Measurements from ENCODE around the gene SALL1. TPM values are rescaled to one million over a fixed set of nuclear protein-coding genes. Genes with fewer than 3 reads are reported as not detected.

The SALL1 gene
- total and polyA plus RNA-seq, 2 of the 13 experiments (the other 11 are each of a cell fraction or from before 2014, with no cell fraction given): 6.6 to 12.3 TPM

DNA sequence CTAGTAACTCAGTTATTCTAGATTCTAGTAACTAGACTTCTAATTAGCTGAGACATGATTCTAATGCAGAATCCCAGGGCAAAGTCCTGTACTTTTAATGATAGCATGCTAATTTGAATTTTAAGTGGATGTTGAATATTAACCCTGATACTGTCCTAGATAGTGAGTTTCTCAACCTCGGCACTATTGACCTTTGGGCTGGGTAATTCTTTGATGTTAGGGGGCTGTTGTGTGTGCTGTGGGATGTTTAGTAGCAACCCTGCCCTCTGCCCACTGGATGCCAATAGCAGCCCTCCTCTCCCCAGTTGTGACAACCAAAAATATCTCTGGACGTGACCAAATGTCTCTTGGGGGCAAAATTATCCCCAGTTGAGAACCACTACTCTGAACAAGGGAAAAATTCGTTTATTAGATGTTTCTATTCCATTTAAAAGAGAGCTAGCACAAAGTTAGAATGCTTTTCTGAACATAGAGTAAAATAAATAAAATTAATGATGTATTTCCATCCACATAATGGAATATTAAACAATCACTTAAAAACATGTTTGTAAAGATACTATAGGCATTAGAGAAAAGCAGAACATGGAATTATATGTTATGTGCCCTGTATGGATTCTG, 30.2 kb downstream of the SALL1 start:
- Histone ChIP-seq H3K9ac (ENCODE audit: insufficient read depth, low read depth, low read length) (peak overlapping the region; percentile 69; the same call in 1 of the 2 replicates), H2AFZ (ENCODE audit: low read length) (no peak overlapping the region), H3K27me3 (ENCODE audit: control insufficient read depth in 1 of 2, insufficient read depth in 2 of 2, low read length in 2 of 2) (no peaks in the 10 kb centered on the region), H3K9me3 (ENCODE audit: low read length) (no peaks in the 10 kb centered on the region), H3K36me3 (replicated peaks in 1 of 2; ENCODE audit: control insufficient read depth in 1 of 2, insufficient read depth in 2 of 2, low read length in 2 of 2) (no peaks in the 10 kb centered on the region), H3K4me1 (ENCODE audit: insufficient read depth, low read length) (peaks cover 87% of the 10 kb centered on the region), H4K20me1 (ENCODE audit: insufficient read depth, low read length) (no peaks in the 10 kb centered on the region), H3K27ac (ENCODE audit: extremely low read length, insufficient read depth, low read length) (peak overlapping the region; percentile 94), H3K4me2 (ENCODE audit: low read depth, low read length) (peak overlapping the region; percentile 80), H3K4me3 (replicated peaks in 1 of 3; ENCODE audit: insufficient read depth in 1 of 3, low read depth in 2 of 3, low read length in 3 of 3) (peak overlapping the region; percentile 49 to 57 (median 52); a peak in 5 of 6 replicates), H3K79me2 (ENCODE audit: insufficient read depth, low read length) (no peaks in the 10 kb centered on the region)
- CTCF ChIA-PET (ENCODE audit: low intra/inter-chr PET ratio, low total read pairs): no interaction called here
- WGBS (ENCODE audit: low lambda C conversion rate): 1% methylated on average over 3 of the region's 3 CpGs
- in situ Hi-C loops (cut with HindIII; ENCODE audit: extremely low pct_ligation_motif_present, low pct_unique_long_range_greater_than_20kb) (no loop called here), intact Hi-C loops (cut with micrococcal nuclease; ENCODE audit: unreplicated experiment) (loop anchor here (2.0 kb wide), 2 partner anchors 30 to 62 kb away; partner anchors contain the start of gene SALL1)
- FAIRE-seq: peak; percentile 92
- POLR2A ChIA-PET: interaction anchor here (0.6 to 2.0 kb wide), 10 partner anchors 10 to 115 kb away, joined by 3 to 16 read pairs (median 4); no protein-coding TSS in a partner anchor
- peak; percentile 95 for ATAC-seq
- DNase-seq (ENCODE audit: low spot score): peak; percentile 98
- no TSS peak for BruUV-seq (replicated peaks)
- TF ChIP-seq MLLT10 (CRISPR knock-in tag; IDR thresholded peaks at IDR 0.05): no peak
- no peak for TF ChIP-seq CREB1 (IDR thresholded peaks at IDR 0.05)
- peak; percentile 58 for TF ChIP-seq CREB1 (CRISPR knock-in tag; IDR thresholded peaks at IDR 0.05)
- peak; percentile 96 for TF ChIP-seq FOXJ3 (CRISPR knock-in tag; IDR thresholded peaks at IDR 0.05; ENCODE audit: borderline replicate concordance)
- TF ChIP-seq, protein P1, sequence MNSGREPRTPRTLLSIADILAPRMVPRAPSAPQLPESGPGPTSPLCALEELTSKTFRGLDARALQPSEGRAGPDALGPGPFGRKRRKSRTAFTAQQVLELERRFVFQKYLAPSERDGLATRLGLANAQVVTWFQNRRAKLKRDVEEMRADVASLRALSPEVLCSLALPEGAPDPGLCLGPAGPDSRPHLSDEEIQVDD (CRISPR knock-in tag; IDR thresholded peaks at IDR 0.05; ENCODE audit: borderline replicate concordance): no peak
- peak; percentile 79 for TF ChIP-seq RXRB (CRISPR knock-in tag; IDR thresholded peaks at IDR 0.05; ENCODE audit: borderline replicate concordance)
- peak; percentile 90 for TF ChIP-seq NCOA2 (CRISPR knock-in tag; IDR thresholded peaks at IDR 0.05)
- TF ChIP-seq SATB2 (CRISPR knock-in tag; IDR thresholded peaks at IDR 0.05): 0 out of 2 replicates have a peak, but pooled peaks have one; percentile 60
- TF ChIP-seq, protein P2, sequence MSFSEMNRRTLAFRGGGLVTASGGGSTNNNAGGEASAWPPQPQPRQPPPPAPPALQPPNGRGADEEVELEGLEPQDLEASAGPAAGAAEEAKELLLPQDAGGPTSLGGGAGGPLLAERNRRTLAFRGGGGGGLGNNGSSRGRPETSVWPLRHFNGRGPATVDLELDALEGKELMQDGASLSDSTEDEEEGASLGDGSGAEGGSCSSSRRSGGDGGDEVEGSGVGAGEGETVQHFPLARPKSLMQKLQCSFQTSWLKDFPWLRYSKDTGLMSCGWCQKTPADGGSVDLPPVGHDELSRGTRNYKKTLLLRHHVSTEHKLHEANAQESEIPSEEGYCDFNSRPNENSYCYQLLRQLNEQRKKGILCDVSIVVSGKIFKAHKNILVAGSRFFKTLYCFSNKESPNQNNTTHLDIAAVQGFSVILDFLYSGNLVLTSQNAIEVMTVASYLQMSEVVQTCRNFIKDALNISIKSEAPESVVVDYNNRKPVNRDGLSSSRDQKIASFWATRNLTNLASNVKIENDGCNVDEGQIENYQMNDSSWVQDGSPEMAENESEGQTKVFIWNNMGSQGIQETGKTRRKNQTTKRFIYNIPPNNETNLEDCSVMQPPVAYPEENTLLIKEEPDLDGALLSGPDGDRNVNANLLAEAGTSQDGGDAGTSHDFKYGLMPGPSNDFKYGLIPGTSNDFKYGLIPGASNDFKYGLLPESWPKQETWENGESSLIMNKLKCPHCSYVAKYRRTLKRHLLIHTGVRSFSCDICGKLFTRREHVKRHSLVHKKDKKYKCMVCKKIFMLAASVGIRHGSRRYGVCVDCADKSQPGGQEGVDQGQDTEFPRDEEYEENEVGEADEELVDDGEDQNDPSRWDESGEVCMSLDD (CRISPR knock-in tag; IDR thresholded peaks at IDR 0.05; ENCODE audit: borderline replicate concordance): peak; percentile 69; the same call in 1 of the 2 replicates
- peak; percentile 41; the same call in 1 of the 2 replicates for TF ChIP-seq ARNT2 (CRISPR knock-in tag; IDR thresholded peaks at IDR 0.05; ENCODE audit: low read depth)
- TF ChIP-seq, protein P3, sequence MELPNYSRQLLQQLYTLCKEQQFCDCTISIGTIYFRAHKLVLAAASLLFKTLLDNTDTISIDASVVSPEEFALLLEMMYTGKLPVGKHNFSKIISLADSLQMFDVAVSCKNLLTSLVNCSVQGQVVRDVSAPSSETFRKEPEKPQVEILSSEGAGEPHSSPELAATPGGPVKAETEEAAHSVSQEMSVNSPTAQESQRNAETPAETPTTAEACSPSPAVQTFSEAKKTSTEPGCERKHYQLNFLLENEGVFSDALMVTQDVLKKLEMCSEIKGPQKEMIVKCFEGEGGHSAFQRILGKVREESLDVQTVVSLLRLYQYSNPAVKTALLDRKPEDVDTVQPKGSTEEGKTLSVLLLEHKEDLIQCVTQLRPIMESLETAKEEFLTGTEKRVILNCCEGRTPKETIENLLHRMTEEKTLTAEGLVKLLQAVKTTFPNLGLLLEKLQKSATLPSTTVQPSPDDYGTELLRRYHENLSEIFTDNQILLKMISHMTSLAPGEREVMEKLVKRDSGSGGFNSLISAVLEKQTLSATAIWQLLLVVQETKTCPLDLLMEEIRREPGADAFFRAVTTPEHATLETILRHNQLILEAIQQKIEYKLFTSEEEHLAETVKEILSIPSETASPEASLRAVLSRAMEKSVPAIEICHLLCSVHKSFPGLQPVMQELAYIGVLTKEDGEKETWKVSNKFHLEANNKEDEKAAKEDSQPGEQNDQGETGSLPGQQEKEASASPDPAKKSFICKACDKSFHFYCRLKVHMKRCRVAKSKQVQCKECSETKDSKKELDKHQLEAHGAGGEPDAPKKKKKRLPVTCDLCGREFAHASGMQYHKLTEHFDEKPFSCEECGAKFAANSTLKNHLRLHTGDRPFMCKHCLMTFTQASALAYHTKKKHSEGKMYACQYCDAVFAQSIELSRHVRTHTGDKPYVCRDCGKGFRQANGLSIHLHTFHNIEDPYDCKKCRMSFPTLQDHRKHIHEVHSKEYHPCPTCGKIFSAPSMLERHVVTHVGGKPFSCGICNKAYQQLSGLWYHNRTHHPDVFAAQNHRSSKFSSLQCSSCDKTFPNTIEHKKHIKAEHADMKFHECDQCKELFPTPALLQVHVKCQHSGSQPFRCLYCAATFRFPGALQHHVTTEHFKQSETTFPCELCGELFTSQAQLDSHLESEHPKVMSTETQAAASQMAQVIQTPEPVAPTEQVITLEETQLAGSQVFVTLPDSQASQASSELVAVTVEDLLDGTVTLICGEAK (IDR thresholded peaks at IDR 0.05): no peak
- TF ChIP-seq, protein P3 (CRISPR knock-in tag; IDR thresholded peaks at IDR 0.05): no peak

Measured in HepG2 (cell line).